Uterus (tissue), 4 donors: ENCODE data around the gene MECP2. TPM values are rescaled to one million over a fixed set of nuclear protein-coding genes. Genes with fewer than 3 reads are reported as not detected.

ENCODE experiments used
- DNase-seq, 2 donors: peaks; one replicate each; pipeline ENCODE4 v3.0.0-alpha.2; 2019 to 2020
- H3K27ac ChIP-seq, 2 donors: fragments of 200-600 bp; sonication (generic); 1 replicate in 1 of 2; 2 replicates in 1 of 2; pipeline ENCODE4 v1.5.1; 2016 to 2018
- H3K27me3 ChIP-seq, 2 donors: fragments of 200-600 bp; sonication (generic); one replicate each; pipeline ENCODE4 v1.5.1; 2018 to 2019; ENCODE audit warnings: control low read depth in 1 of 2
- H3K36me3 ChIP-seq, 2 donors: fragments of 200-600 bp; sonication (generic); one replicate each; pipeline ENCODE4 v1.5.1; 2019; ENCODE audit warnings: control low read depth in 1 of 2
- H3K4me1 ChIP-seq, 2 donors: fragments of 200-600 bp; sonication (generic); one replicate each; pipeline ENCODE4 v1.5.1; 2018 to 2019; ENCODE audit warnings: control low read depth in 1 of 2
- H3K4me3 ChIP-seq, 2 donors: fragments of 200-600 bp; sonication (generic); 1 replicate in 1 of 2; 2 replicates in 1 of 2; pipeline ENCODE4 v1.5.1; 2018 to 2019; ENCODE audit warnings: mild to moderate bottlenecking in 1 of 2
- H3K9me3 ChIP-seq, 2 donors: fragments of 200-600 bp; sonication (generic); one replicate each; pipeline ENCODE4 v1.5.1; 2019; ENCODE audit warnings: control low read depth in 1 of 2
- CTCF ChIP-seq, 4 experiments: fragments of 200-600 bp in 2 of 4; fragments of 450-650 bp in 2 of 4; sonication (generic) in 2 of 4; IDR thresholded peaks; one replicate each; pipeline ENCODE4 v1.5.1; 2016 to 2019; ENCODE audit warnings: antibody characterized with exemption in 4 of 4, mild to moderate bottlenecking in 2 of 4, moderate library complexity in 1 of 4
- POLR2A ChIP-seq, 2 donors: fragments of 450-650 bp; IDR thresholded peaks; one replicate each; pipeline ENCODE4 v1.6.1; 2016; ENCODE audit warnings: antibody characterized with exemption in 2 of 2, mild to moderate bottlenecking in 1 of 2, moderate library complexity in 1 of 2
- intact Hi-C: fragments of 100-400 bp; cut with DNase I; formaldehyde crosslinking; loops from one replicate; pipeline ENCODE4 v1.15.1; 2023; ENCODE audit warnings: low total_unique reads
- total RNA-seq, 4 donors: library from RNA; depleted of rRNA in 3 of 4; stranded (reverse); fragments of >200 nt in 3 of 4; gene quantifications; one replicate each; pipeline versions ENCODE4 v1.1.0 to v1.2.4, GENCODE V29; 2014 to 2023
- donor health status: DM: yes; HTN: yes; CAD: no.

MECP2 gene
- total RNA-seq, 4 donors from 2014 or later = 29.7 to 106 (median 50.6) TPM

DNA sequence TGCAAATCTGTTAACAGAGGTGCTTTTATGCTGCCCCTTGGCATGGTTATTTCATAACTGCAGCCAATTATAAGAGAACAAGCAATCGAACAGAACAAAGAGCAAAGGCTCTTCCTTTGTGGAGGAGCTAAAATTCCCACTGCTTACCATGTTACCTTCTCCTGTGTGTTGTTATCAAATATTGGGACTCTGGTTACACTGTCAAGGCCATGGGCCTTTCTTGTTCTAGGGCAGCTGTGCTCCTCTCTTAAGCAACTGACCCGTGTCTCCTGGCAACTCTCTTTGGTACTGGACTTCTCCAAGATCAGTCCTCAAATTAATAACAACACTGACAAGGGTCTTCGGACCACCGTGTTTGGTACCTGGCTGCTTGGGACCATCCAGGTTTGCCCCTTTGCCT, 34.4 kb upstream of the MECP2 start:
- no peak for DNase-seq
- H3K36me3 ChIP-seq = no peaks in the 10 kb centered on the region
- intact Hi-C loops = no loop called here
- H3K27ac ChIP-seq = no peak overlapping the region
- H3K4me1 ChIP-seq = no peaks in the 10 kb centered on the region
- H3K9me3 ChIP-seq = no peaks in the 10 kb centered on the region
- no peak overlapping the region for H3K4me3 ChIP-seq
- TF ChIP-seq CTCF (IDR thresholded peaks at IDR 0.05) (no peak), POLR2A (IDR thresholded peaks at IDR 0.05) (no peak)
- H3K27me3 ChIP-seq = no peaks in the 10 kb centered on the region

DNA sequence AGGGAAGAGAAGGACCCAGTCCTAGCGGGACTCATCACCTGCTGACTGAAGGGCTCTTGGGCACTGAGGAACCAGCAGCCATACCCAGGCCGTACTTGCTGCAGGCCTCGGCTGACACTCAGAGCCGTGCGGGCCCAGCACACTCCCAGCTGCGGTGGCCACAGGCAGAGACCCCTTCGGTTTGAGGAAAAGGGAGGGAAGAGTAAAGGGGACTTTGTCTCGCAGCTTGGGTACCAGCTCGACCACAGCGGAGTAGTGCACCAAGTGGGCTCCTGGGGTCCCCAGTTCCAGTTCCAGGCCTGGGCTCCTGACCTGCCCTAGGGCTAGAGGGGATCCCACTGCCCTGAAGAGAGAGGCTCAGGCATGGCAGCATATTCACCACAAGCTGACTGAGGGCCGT, 28.6 kb upstream of the MECP2 start:
- TF ChIP-seq CTCF (IDR thresholded peaks at IDR 0.05) (no peak), POLR2A (IDR thresholded peaks at IDR 0.05) (no peak)
- no peaks in the 10 kb centered on the region for H3K9me3 ChIP-seq
- no peak for DNase-seq
- H3K36me3 ChIP-seq = no peaks in the 10 kb centered on the region
- intact Hi-C loops = no loop called here
- no peaks in the 10 kb centered on the region for H3K4me1 ChIP-seq
- H3K27me3 ChIP-seq = no peaks in the 10 kb centered on the region
- no peak overlapping the region for H3K4me3 ChIP-seq
- no peak overlapping the region for H3K27ac ChIP-seq

GRCh38 chrX:154125391-154126040, 28.0 kb upstream of the MECP2 start:
- H3K9me3 ChIP-seq = no peaks in the 10 kb centered on the region
- no peak overlapping the region for H3K4me3 ChIP-seq
- TF ChIP-seq CTCF (IDR thresholded peaks at IDR 0.05) (no peak), POLR2A (IDR thresholded peaks at IDR 0.05) (no peak)
- H3K27ac ChIP-seq = no peak overlapping the region
- no peaks in the 10 kb centered on the region for H3K27me3 ChIP-seq
- H3K36me3 ChIP-seq = no peaks in the 10 kb centered on the region
- no peak for DNase-seq
- H3K4me1 ChIP-seq = peaks cover 0 to 3% of the 10 kb centered on the region in 2 donors
- intact Hi-C loops = no loop called here

- DNase-seq = no peak
- intact Hi-C loops = no loop called here
- no peaks in the 10 kb centered on the region for H3K36me3 ChIP-seq
- TF ChIP-seq POLR2A (IDR thresholded peaks at IDR 0.05) (no peak), CTCF (IDR thresholded peaks at IDR 0.05) (no peak)
- no peak overlapping the region for H3K27ac ChIP-seq
- no peaks in the 10 kb centered on the region for H3K27me3 ChIP-seq
- H3K4me3 ChIP-seq = no peak overlapping the region
- H3K9me3 ChIP-seq = no peaks in the 10 kb centered on the region
- H3K4me1 ChIP-seq = peaks cover 0 to 3% of the 10 kb centered on the region in 2 donors
Observed at GRCh38 chrX:154123241-154124219, 26.0 kb upstream of the MECP2 start.

DNA sequence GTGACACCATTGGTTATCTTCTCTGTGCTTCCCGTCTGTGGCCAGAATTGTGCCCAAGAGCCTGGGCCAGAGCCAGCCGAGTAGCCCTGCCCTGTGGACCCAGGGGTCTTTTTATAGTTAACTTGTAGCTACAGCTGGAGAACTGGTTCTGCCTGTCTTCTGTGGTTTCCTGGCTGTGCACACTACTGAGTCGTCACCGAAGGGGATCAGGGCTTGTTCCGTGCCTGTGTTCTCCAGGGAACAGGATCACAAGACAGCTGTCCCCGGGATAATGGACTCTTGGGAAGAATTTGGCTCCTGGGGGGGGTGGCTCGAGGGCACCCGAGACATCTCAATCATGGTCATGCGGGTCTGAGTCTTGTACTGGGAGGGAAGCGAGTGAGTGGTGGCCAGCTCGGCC, 24.4 kb upstream of the MECP2 start:
- TF ChIP-seq CTCF (IDR thresholded peaks at IDR 0.05) = no peak
- TF ChIP-seq POLR2A (IDR thresholded peaks at IDR 0.05) = no peak
- no peaks in the 10 kb centered on the region for H3K9me3 ChIP-seq
- no peak overlapping the region for H3K4me3 ChIP-seq
- H3K27me3 ChIP-seq = no peaks in the 10 kb centered on the region
- intact Hi-C loops = no loop called here
- no peaks in the 10 kb centered on the region for H3K36me3 ChIP-seq
- H3K27ac ChIP-seq = peak overlapping the region; percentile 33 to 38
- DNase-seq = peak in 1 of 2 donors; percentile 24
- H3K4me1 ChIP-seq = peaks cover 0 to 3% of the 10 kb centered on the region in 2 donors
